HCT116 (cell line): ENCODE results near the gene TENT4A. TPM values are rescaled to one million over a fixed set of nuclear protein-coding genes. Genes with fewer than 3 reads are reported as not detected.

Source experiments
- ATAC-seq: fragments of 200-7000 bp; cut with Tn5 transposase; 2 replicates; pipeline ENCODE4 v1.9.1; 2020; ENCODE audit warnings: mild to moderate bottlenecking, moderate library complexity
- BruUV-seq: library from RNA; stranded (reverse); fragments of 400-500 nt; replicated peaks from 2 replicates; lab custom pipeline; 2021; lab: Mats Ljungman, UMichigan
- CTCF ChIA-PET: fragments of 300-600 bp; sonication (Branson Sonifier 250); formaldehyde crosslinking; loops from one replicate; lab custom pipeline; 2021; ENCODE audit warnings: antibody characterized with exemption; lab: Charles Lee
- POLR2A ChIA-PET: fragments of 300-600, 350-600 bp; sonication (Branson Sonifier 250); formaldehyde crosslinking; loops from one replicate; lab custom pipeline; 2021; ENCODE audit warnings: antibody characterized with exemption; lab: Charles Lee
- RAD21 ChIA-PET, 2 experiments: fragments of 300-600 bp; sonication (Branson Sonifier 250); formaldehyde crosslinking; loops; one replicate each; lab custom pipeline; 2023; ENCODE audit warnings: low total read pairs in 2 of 2; ENCODE audit not compliant: uncharacterized antibody in 2 of 2, unreplicated experiment in 2 of 2, low non-redundant PET in 1 of 2; lab: Charles Lee
- DNase-seq: peaks from one replicate; pipeline ENCODE4 v3.0.0-alpha.2; 2010; ENCODE audit warnings: low read depth, low spot score
- H2AFZ ChIP-seq: fragments of 200-600 bp; shearing (Covaris generic), sonication (generic); 2 replicates; pipeline ENCODE4 v1.6.1; 2017; ENCODE audit warnings: low read depth, mixed run types, mixed read lengths, antibody characterized with exemption, low read length; ENCODE audit not compliant: poor library complexity, severe bottlenecking
- H3K27ac ChIP-seq: 2 replicates; pipeline ENCODE4 v1.5.1; 2012; ENCODE audit warnings: low read depth, low read length
- H3K27me3 ChIP-seq: fragments of 200-600 bp; sonication (generic); 2 replicates; pipeline ENCODE4 v1.6.1; 2016; ENCODE audit warnings: mixed run types, low read length, mixed read lengths; ENCODE audit not compliant: insufficient read depth
- H3K36me3 ChIP-seq, 2 experiments: fragments of 200-500 bp in 1 of 2; fragments of 200-600 bp in 1 of 2; sonication (Bioruptor generic) in 1 of 2; sonication (generic) in 1 of 2; 2 replicates each; pipeline versions ENCODE4 v1.5.1 to v1.6.1; 2014 to 2016; ENCODE audit warnings: low read length in 2 of 2, inconsistent platforms in 1 of 2, mixed read lengths in 1 of 2, mixed run types in 1 of 2; ENCODE audit not compliant: insufficient read depth in 2 of 2, control insufficient read depth in 1 of 2
- H3K4me1 ChIP-seq, 2 experiments: fragments of 200-600 bp in 1 of 2; sonication (generic) in 1 of 2; 2 replicates each; pipeline versions ENCODE4 v1.5.1 to v1.6.1; 2012 to 2017; ENCODE audit warnings: low read length in 2 of 2, inconsistent platforms in 1 of 2, mild to moderate bottlenecking in 1 of 2, mixed read lengths in 1 of 2, mixed run types in 1 of 2, moderate library complexity in 1 of 2; ENCODE audit not compliant: insufficient read depth in 2 of 2, control insufficient read depth in 1 of 2
- H3K4me2 ChIP-seq: fragments of 200-600 bp; sonication (generic); 2 replicates; pipeline ENCODE4 v1.6.1; 2017; ENCODE audit warnings: mixed run types, low read length, mixed read lengths
- H3K4me3 ChIP-seq, 2 experiments: fragments of 200-600 bp in 1 of 2; sonication (generic) in 1 of 2; replicated peaks in 1 of 2; 2 replicates each; pipeline ENCODE4 v1.5.1; 2011 to 2016; ENCODE audit warnings: low read length in 2 of 2, control low read depth in 1 of 2, low read depth in 1 of 2, mild to moderate bottlenecking in 1 of 2, mixed read lengths in 1 of 2, mixed run types in 1 of 2
- H3K79me2 ChIP-seq: fragments of 200-600 bp; sonication (generic); 2 replicates; pipeline ENCODE4 v1.6.1; 2017; ENCODE audit warnings: mild to moderate bottlenecking, mixed run types, low read length, moderate library complexity, mixed read lengths; ENCODE audit not compliant: insufficient read depth
- H3K9ac ChIP-seq: fragments of 200-600 bp; sonication (generic); 2 replicates; pipeline ENCODE4 v1.6.1; 2016; ENCODE audit warnings: low read length, mixed read lengths
- H3K9me2 ChIP-seq: fragments of 200-600 bp; sonication (generic), shearing (Covaris generic); 2 replicates; pipeline ENCODE4 v1.6.1; 2017; ENCODE audit warnings: mixed run types, mild to moderate bottlenecking, moderate library complexity; ENCODE audit not compliant: insufficient read depth
- H3K9me3 ChIP-seq, 2 experiments: fragments of 200-500 bp in 1 of 2; fragments of 200-600 bp in 1 of 2; sonication (Bioruptor generic) in 1 of 2; sonication (generic) in 1 of 2; 2 replicates each; pipeline ENCODE4 v1.6.1; 2014 to 2017; ENCODE audit warnings: low read length in 2 of 2, mixed read lengths in 2 of 2, inconsistent platforms in 1 of 2, low read depth in 1 of 2, mild to moderate bottlenecking in 1 of 2, mixed run types in 1 of 2, moderate library complexity in 1 of 2; ENCODE audit not compliant: control insufficient read depth in 1 of 2, insufficient read depth in 1 of 2
- H4K20me1 ChIP-seq: fragments of 200-600 bp; sonication (generic), shearing (Covaris generic); 2 replicates; pipeline ENCODE4 v1.6.1; 2017; ENCODE audit warnings: mixed run types, mild to moderate bottlenecking, moderate library complexity; ENCODE audit not compliant: insufficient read depth
- CBX3 ChIP-seq: IDR thresholded peaks from 2 replicates; pipeline ENCODE4 v1.6.1; 2012; ENCODE audit warnings: low read depth
- CTCF ChIP-seq, 3 experiments: fragments of 200-600 bp in 1 of 3; sonication (generic) in 1 of 3; IDR thresholded peaks in 2 of 3; conservative IDR thresholded peaks in 1 of 3; 2 replicates each; pipeline ENCODE4 v1.5.1; 2012 to 2017; ENCODE audit warnings: low read depth in 2 of 3, low read length in 2 of 3, antibody characterized with exemption in 1 of 3, borderline replicate concordance in 1 of 3, control low read depth in 1 of 3, mild to moderate bottlenecking in 1 of 3, mixed read lengths in 1 of 3, mixed run types in 1 of 3, moderate library complexity in 1 of 3; ENCODE audit not compliant: insufficient read depth in 1 of 3
- JUND ChIP-seq: IDR thresholded peaks from 2 replicates; pipeline ENCODE4 v1.6.1; 2012
- RAD21 ChIP-seq: IDR thresholded peaks from 2 replicates; pipeline ENCODE4 v1.6.1; 2012; ENCODE audit warnings: low read depth, mild to moderate bottlenecking
- intact Hi-C: fragments of 100-400 bp; cut with micrococcal nuclease; formaldehyde crosslinking; loops from 2 replicates; pipeline ENCODE4 v1.10.0; 2022
- total RNA-seq: library from RNA; stranded (reverse); gene quantifications from one replicate; pipeline ENCODE4 v1.2.1, GENCODE V29; 2021; ENCODE audit not compliant: unreplicated experiment

Gene TENT4A
- total RNA-seq, 1 experiment from 2014 or later: 39.8 TPM

- no peaks in the 10 kb centered on the region for H3K36me3 ChIP-seq
- ChIA-PET CTCF (no interaction called here), POLR2A (no interaction called here), RAD21 (no interaction called here)
- H3K4me1 ChIP-seq: no peaks in the 10 kb centered on the region
- H3K4me3 ChIP-seq: no peak overlapping the region
- H2AFZ ChIP-seq: no peak overlapping the region
- H3K79me2 ChIP-seq: no peaks in the 10 kb centered on the region
- peak; percentile 38 for DNase-seq
- H3K9me3 ChIP-seq: no peaks in the 10 kb centered on the region
- H3K9me2 ChIP-seq: no peaks in the 10 kb centered on the region
- no TSS peak for BruUV-seq
- intact Hi-C loops: no loop called here
- H3K27ac ChIP-seq: no peak overlapping the region
- TF ChIP-seq CBX3: peak; percentile 48; the same call in 1 of the 2 replicates
- no peak for TF ChIP-seq RAD21
- no peak for TF ChIP-seq JUND
- peak; percentile 13 to 85 (median 78); a peak in 4 of 6 replicates for TF ChIP-seq CTCF (IDR thresholded peaks at IDR 0.05 in 2 of 3, conservative IDR thresholded peaks at IDR 0.05 in 1 of 3; ENCODE audit: borderline replicate concordance in 1 of 3, insufficient read depth in 1 of 3, low read depth in 2 of 3, low read length in 2 of 3)
- no peak overlapping the region for H3K9ac ChIP-seq
- peak; percentile 96 for ATAC-seq
- H3K27me3 ChIP-seq: no peaks in the 10 kb centered on the region
- H3K4me2 ChIP-seq: no peak overlapping the region
- no peaks in the 10 kb centered on the region for H4K20me1 ChIP-seq
These were observed 67.7 kb downstream of the TENT4A start for GRCh38 chr5:6780802-6781391.

DNA sequence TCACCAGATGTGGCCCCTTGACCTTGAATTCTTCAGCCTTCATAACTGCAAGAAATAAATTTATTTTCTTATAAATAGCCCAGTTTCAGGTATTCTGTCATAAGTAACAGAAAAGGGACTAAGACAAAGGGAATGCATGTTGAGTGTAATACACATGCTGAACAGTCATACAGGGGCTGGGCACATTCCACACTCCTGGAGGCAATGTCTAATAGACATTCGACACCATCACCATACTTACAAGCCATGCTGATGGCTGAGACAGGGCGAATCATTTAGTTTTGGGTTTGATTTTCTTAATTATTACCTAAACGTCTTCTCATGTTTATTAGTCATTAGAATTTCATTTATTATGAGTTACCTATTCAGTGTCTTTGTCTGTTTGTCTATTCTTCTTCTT, 68.5 kb downstream of the TENT4A start:
- Histone ChIP-seq H3K79me2 (no peaks in the 10 kb centered on the region), H3K36me3 (no peaks in the 10 kb centered on the region), H4K20me1 (no peaks in the 10 kb centered on the region), H3K9ac (no peak overlapping the region), H3K27me3 (no peaks in the 10 kb centered on the region), H3K4me3 (no peak overlapping the region), H3K9me3 (no peaks in the 10 kb centered on the region), H2AFZ (no peak overlapping the region), H3K4me2 (no peak overlapping the region), H3K9me2 (no peaks in the 10 kb centered on the region), H3K4me1 (no peaks in the 10 kb centered on the region), H3K27ac (no peak overlapping the region)
- DNase-seq (no peak), ATAC-seq (no peak)
- ChIA-PET POLR2A (no interaction called here), CTCF (no interaction called here), RAD21 (no interaction called here)
- no peak for TF ChIP-seq JUND
- intact Hi-C loops: no loop called here
- no TSS peak for BruUV-seq
